HG03442 (cell line): ENCODE results near the gene GPBAR1.

Experiments
- ATAC-seq: cut with Tn5 transposase; IDR thresholded peaks from one replicate; pipeline ENCODE4 v1.9.1; 2021; ENCODE audit warnings: mild to moderate bottlenecking, moderate library complexity; ENCODE audit not compliant: unreplicated experiment

GPBAR1 gene

GRCh38 chr2:218260742-218261422 is at the start of gene GPBAR1:
TSS of gene GPBAR1 (plus strand) at chr2:218261015. CDS start at chr2:218262725, 1,710 bp downstream.
- ATAC-seq = no peak

GRCh38 chr2:218214116-218214515 is 46.7 kb upstream of the GPBAR1 start:
- no peak for ATAC-seq

- ATAC-seq = no peak
These were observed 44.5 kb upstream of the GPBAR1 start for GRCh38 chr2:218216336-218216673.

GRCh38 chr2:218216674-218217359 is 44.0 kb upstream of the GPBAR1 start, which contains the start of gene ARPC2:
TSS of gene ARPC2 (plus strand) at chr2:218217189. CDS start at chr2:218217471, 282 bp downstream.
- peak; percentile 71 for ATAC-seq

GRCh38 chr2:218217360-218218267 is 43.2 kb upstream of the GPBAR1 start:
- peak; percentile 30 for ATAC-seq

- peak; percentile 36 for ATAC-seq
These were observed 42.3 kb upstream of the GPBAR1 start for GRCh38 chr2:218218268-218219185.

- no peak for ATAC-seq
These were observed 40.9 kb upstream of the GPBAR1 start for GRCh38 chr2:218219934-218220333.

- no peak for ATAC-seq
These were observed 39.8 kb upstream of the GPBAR1 start for GRCh38 chr2:218221000-218221399.

- no peak for ATAC-seq
These were observed 37.8 kb upstream of the GPBAR1 start for GRCh38 chr2:218223046-218223445.

GRCh38 chr2:218224186-218224585 is 36.6 kb upstream of the GPBAR1 start:
- ATAC-seq = no peak

GRCh38 chr2:218226903-218227302 is 33.9 kb upstream of the GPBAR1 start:
- no peak for ATAC-seq

- ATAC-seq = no peak
These were observed 32.3 kb upstream of the GPBAR1 start for GRCh38 chr2:218228366-218229090.

- ATAC-seq = peak; percentile 94
These were observed 31.6 kb upstream of the GPBAR1 start for GRCh38 chr2:218229239-218229638.

- ATAC-seq = no peak
These were observed 31.0 kb upstream of the GPBAR1 start for GRCh38 chr2:218229851-218230250.

GRCh38 chr2:218230882-218231281 is 29.9 kb upstream of the GPBAR1 start:
- peak; percentile 34 for ATAC-seq

- no peak for ATAC-seq
These were observed 27.3 kb upstream of the GPBAR1 start for GRCh38 chr2:218233543-218233942.

GRCh38 chr2:218234521-218234920 is 26.3 kb upstream of the GPBAR1 start:
- ATAC-seq = no peak

GRCh38 chr2:218235017-218235416 is 25.8 kb upstream of the GPBAR1 start:
- no peak for ATAC-seq

GRCh38 chr2:218236829-218237228 is 24.0 kb upstream of the GPBAR1 start:
- no peak for ATAC-seq

- no peak for ATAC-seq
These were observed 21.9 kb upstream of the GPBAR1 start for GRCh38 chr2:218238887-218239286.
